ENCODE measurements around the gene CREB5.
"Not testable (repeated sequence)": the region's sequence is repeated elsewhere in the genome, so short reads cannot be mapped to it uniquely, and the experiment has no call there.

Gene CREB5

GRCh38 chr7:28778786-28779185 is 366.5 kb downstream of the CREB5 start:
- Histone ChIP-seq H3K36me3 (ENCODE audit: control insufficient read depth, insufficient read depth, low read length) (no peaks in the 10 kb centered on the region), H3K4me3 (replicated peaks; ENCODE audit: low read depth, low read length) (no peak overlapping the region), H3K27me3 (replicated peaks; ENCODE audit: control insufficient read depth, insufficient read depth, low read length) (no peaks in the 10 kb centered on the region)
- DNase-seq (ENCODE audit: extremely low read depth, insufficient read length), result no peak
- TF ChIP-seq CTCF (IDR thresholded peaks at IDR 0.05; ENCODE audit: insufficient read depth, low read length, poor library complexity, severe bottlenecking), result no peak

- no peak for TF ChIP-seq CTCF (IDR thresholded peaks at IDR 0.05; ENCODE audit: insufficient read depth, low read length, poor library complexity, severe bottlenecking)
- no peak for DNase-seq (ENCODE audit: extremely low read depth, insufficient read length)
- H3K4me3 ChIP-seq (replicated peaks; ENCODE audit: low read depth, low read length), result no peak overlapping the region
- no peaks in the 10 kb centered on the region for H3K36me3 ChIP-seq (ENCODE audit: control insufficient read depth, insufficient read depth, low read length)
- H3K27me3 ChIP-seq (replicated peaks; ENCODE audit: control insufficient read depth, insufficient read depth, low read length), result no peaks in the 10 kb centered on the region
Observed at GRCh38 chr7:28779954-28780353, 367.6 kb downstream of the CREB5 start.

- DNase-seq (ENCODE audit: extremely low read depth, insufficient read length), result no peak
- Histone ChIP-seq H3K27me3 (replicated peaks; ENCODE audit: control insufficient read depth, insufficient read depth, low read length) (no peaks in the 10 kb centered on the region), H3K36me3 (ENCODE audit: control insufficient read depth, insufficient read depth, low read length) (no peaks in the 10 kb centered on the region), H3K4me3 (replicated peaks; ENCODE audit: low read depth, low read length) (no peak overlapping the region)
- no peak for TF ChIP-seq CTCF (IDR thresholded peaks at IDR 0.05; ENCODE audit: insufficient read depth, low read length, poor library complexity, severe bottlenecking)
Observed at GRCh38 chr7:28782362-28782761, 370.0 kb downstream of the CREB5 start.

GRCh38 chr7:28784171-28784902 is 372.0 kb downstream of the CREB5 start:
- H3K27me3 ChIP-seq (replicated peaks; ENCODE audit: control insufficient read depth, insufficient read depth, low read length), result no peaks in the 10 kb centered on the region
- no peak overlapping the region for H3K4me3 ChIP-seq (replicated peaks; ENCODE audit: low read depth, low read length)
- no peak for DNase-seq (ENCODE audit: extremely low read depth, insufficient read length)
- H3K36me3 ChIP-seq (ENCODE audit: control insufficient read depth, insufficient read depth, low read length), result no peaks in the 10 kb centered on the region
- TF ChIP-seq CTCF (IDR thresholded peaks at IDR 0.05; ENCODE audit: insufficient read depth, low read length, poor library complexity, severe bottlenecking), result no peak

- Histone ChIP-seq H3K36me3 (ENCODE audit: control insufficient read depth, insufficient read depth, low read length) (no peaks in the 10 kb centered on the region), H3K4me3 (replicated peaks; ENCODE audit: low read depth, low read length) (no peak overlapping the region), H3K27me3 (replicated peaks; ENCODE audit: control insufficient read depth, insufficient read depth, low read length) (no peaks in the 10 kb centered on the region)
- DNase-seq (ENCODE audit: extremely low read depth, insufficient read length), result no peak
- no peak for TF ChIP-seq CTCF (IDR thresholded peaks at IDR 0.05; ENCODE audit: insufficient read depth, low read length, poor library complexity, severe bottlenecking)
Observed at GRCh38 chr7:28785041-28785995, 373.0 kb downstream of the CREB5 start.

GRCh38 chr7:28786156-28786555 is 373.8 kb downstream of the CREB5 start:
- not testable (repeated sequence) for H3K27me3 ChIP-seq (replicated peaks; ENCODE audit: control insufficient read depth, insufficient read depth, low read length); DNase-seq (ENCODE audit: extremely low read depth, insufficient read length); H3K36me3 ChIP-seq (ENCODE audit: control insufficient read depth, insufficient read depth, low read length); H3K4me3 ChIP-seq (replicated peaks; ENCODE audit: low read depth, low read length)

All from GM06990 (cell line).